Measurements from ENCODE around the gene INPPL1.

INPPL1 gene

DNA sequence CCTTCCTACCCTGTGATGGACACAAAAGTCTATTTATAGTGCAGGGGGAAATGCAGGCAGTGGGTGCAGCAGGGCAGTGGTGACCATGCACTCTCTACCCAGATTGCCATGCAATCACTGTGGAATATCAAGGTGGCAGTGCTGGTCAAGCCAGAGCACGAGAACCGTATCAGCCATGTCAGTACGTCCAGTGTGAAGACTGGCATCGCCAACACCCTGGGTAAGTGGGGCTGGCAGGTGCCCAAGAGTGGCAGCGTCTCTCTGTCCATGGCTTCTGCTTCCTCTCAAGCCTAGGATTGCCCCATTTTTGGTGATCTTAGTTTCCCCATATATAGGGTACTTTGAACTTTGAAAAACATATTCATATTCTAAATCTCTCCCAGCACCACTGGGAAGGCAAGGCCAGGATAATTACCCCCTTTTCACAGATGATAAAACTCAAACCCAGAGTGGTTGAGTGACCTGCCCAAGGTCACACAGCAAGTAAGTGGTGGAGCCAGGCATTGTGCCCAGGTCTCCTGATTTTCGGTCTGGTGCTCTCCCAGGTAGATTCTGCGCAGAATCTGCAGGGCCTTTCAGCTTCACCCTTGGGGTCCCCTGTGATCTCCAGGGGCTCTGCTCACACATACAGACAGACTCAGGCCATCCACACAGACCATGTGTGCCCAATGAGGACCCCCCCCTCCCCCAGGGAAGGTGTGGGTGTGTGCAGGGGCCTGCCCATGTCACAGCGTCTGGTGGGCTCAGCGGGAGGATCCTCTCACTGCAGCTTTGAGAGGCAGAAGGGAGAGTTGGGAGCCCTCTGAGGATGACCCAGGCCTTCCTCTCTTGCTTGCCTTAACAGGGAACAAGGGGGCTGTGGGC is 7.1 kb downstream of the INPPL1 start:
- DNase-seq (ENCODE audit: low read depth, low spot score) = no peak
- H3K4me3 ChIP-seq (ENCODE audit: low read depth, low read length) = no peak overlapping the region
- TF ChIP-seq, protein P1, sequence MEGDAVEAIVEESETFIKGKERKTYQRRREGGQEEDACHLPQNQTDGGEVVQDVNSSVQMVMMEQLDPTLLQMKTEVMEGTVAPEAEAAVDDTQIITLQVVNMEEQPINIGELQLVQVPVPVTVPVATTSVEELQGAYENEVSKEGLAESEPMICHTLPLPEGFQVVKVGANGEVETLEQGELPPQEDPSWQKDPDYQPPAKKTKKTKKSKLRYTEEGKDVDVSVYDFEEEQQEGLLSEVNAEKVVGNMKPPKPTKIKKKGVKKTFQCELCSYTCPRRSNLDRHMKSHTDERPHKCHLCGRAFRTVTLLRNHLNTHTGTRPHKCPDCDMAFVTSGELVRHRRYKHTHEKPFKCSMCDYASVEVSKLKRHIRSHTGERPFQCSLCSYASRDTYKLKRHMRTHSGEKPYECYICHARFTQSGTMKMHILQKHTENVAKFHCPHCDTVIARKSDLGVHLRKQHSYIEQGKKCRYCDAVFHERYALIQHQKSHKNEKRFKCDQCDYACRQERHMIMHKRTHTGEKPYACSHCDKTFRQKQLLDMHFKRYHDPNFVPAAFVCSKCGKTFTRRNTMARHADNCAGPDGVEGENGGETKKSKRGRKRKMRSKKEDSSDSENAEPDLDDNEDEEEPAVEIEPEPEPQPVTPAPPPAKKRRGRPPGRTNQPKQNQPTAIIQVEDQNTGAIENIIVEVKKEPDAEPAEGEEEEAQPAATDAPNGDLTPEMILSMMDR (IDR thresholded peaks at IDR 0.05; ENCODE audit: insufficient read depth, low read length, missing control alignments) = no peak
- ChIA-PET CTCF (no interaction called here), POLR2A (interaction anchor here (0.5 kb wide), 1 partner anchor 9 kb away, joined by 3 read pairs; no protein-coding TSS in a partner anchor)

DNA sequence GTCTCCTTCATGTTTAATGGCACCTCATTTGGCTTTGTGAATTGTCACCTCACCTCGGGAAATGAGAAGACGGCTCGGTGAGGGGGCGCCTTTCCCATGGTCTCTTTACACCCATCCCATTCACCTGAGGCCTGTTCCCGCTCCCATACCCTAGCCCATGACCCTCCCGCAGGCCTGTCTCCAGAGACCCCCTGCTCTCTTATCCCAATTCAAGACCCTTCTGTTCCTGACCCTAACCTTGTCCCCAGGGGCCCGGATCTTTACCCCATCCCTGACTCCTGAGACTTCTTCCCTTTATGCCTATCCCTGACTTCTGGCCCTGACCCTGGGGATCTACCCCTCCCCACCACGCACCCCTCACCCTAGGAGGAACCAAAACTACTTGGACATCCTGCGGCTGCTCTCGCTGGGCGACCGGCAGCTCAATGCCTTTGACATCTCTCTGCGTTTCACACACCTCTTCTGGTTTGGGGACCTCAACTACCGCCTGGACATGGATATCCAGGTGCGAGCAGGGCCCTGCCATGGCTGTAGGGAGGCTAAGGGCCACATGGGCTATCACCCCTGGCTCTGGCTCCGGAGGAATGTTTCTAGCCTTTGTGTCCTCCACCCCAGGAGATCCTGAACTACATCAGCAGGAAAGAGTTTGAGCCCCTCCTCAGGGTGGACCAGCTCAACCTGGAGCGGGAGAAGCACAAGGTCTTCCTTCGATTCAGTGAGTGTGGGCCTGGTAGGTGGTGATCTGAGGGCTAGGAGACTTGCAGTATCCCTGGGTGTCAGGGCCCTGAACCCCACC is 7.9 kb downstream of the INPPL1 start:
- CTCF ChIA-PET = no interaction called here
- no peak for DNase-seq (ENCODE audit: low read depth, low spot score)
- POLR2A ChIA-PET = no interaction called here
- TF ChIP-seq, protein P1 (IDR thresholded peaks at IDR 0.05; ENCODE audit: insufficient read depth, low read length, missing control alignments) = no peak
- no peak overlapping the region for H3K4me3 ChIP-seq (ENCODE audit: low read depth, low read length)

DNA sequence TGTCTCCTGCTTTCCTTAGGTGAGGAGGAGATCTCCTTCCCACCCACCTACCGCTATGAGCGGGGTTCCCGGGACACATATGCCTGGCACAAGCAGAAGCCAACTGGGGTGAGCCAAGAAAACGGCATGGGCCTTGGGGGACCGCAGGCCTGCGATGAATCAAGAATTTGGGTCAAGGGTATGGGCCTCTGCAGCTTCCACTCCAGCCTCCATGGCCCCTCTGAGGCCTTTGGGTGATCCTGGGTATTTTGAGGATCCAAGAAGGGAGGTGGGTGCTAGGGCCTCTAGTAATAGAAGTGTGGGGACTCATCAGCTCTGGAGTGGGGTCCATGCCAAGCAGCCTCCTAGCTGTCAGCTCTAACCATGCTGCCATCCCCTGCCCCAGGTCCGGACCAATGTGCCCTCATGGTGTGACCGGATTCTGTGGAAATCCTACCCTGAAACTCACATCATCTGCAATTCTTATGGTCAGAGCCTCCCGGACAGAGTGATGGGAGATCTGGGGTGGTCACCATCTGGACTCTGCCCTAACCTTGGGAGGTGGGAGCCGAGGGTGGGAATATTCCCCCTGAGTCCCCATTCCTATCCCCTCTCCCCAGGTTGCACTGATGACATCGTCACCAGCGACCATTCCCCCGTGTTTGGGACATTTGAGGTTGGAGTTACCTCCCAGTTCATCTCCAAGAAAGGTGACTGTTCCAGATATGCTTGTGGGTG is 8.6 kb downstream of the INPPL1 start:
- TF ChIP-seq, protein P1 (IDR thresholded peaks at IDR 0.05; ENCODE audit: insufficient read depth, low read length, missing control alignments) = no peak
- DNase-seq (ENCODE audit: low read depth, low spot score) = no peak
- POLR2A ChIA-PET = no interaction called here
- H3K4me3 ChIP-seq (ENCODE audit: low read depth, low read length) = no peak overlapping the region
- CTCF ChIA-PET = no interaction called here

DNA sequence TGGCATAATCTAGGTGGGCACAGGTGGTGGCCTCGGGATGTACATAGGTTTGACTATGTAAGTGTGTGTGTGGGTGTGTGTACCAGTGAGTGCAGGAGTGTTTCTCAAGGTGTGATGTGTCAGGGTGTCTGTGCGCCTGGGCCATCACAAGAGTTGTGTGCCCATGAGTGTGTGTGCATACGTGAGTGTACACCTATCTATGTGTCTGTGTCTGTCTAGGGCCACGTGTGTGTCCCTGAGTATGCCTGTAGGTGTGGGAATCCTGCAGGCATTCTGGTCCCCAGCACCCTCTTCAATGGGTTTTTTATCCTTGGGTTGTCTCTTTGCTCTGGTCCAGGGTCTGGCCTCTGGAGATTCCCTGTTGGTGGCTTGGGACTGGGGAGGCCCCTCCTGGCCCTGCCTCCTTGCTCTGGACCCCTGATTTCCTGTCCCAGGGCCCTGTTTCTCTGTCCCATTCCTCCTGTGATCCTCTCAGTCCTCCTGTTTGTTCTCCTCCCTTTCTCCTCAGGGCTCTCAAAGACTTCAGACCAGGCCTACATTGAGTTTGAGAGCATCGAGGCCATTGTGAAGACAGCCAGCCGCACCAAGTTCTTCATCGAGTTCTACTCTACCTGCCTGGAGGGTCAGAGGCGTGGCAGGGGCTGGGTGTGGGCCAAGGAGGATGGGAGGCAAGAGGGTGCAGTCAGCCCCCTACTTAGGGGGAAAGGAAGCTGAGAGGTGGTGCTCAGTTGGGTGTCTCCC is 9.4 kb downstream of the INPPL1 start:
- TF ChIP-seq, protein P1 (IDR thresholded peaks at IDR 0.05; ENCODE audit: insufficient read depth, low read length, missing control alignments) = no peak
- POLR2A ChIA-PET = interaction anchor here (0.6 to 0.7 kb wide), 2 partner anchors 176 to 180 kb away, joined by 4 to 5 read pairs; no protein-coding TSS in a partner anchor
- DNase-seq (ENCODE audit: low read depth, low spot score) = no peak
- CTCF ChIA-PET = interaction anchor here (1.3 to 5.9 kb wide), 3 partner anchors 8 to 209 kb away, joined by 6 to 76 read pairs (median 15); partner anchors contain the start of gene INPPL1
- H3K4me3 ChIP-seq (ENCODE audit: low read depth, low read length) = no peak overlapping the region

DNA sequence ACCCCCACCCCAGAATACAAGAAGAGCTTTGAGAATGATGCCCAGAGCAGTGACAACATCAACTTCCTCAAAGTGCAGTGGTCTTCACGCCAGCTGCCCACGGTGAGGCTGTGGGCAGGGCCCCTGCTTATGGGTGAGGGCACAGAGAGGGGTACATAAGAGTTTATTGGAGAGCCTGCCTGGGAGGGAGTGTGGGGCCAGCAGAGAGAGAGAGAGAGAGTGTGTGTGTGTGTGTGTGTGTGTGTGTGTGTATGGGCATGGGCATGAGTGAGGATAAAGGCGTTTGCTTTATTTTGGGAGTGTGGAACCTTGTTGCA is 9.9 kb downstream of the INPPL1 start:
- TF ChIP-seq, protein P1 (IDR thresholded peaks at IDR 0.05; ENCODE audit: insufficient read depth, low read length, missing control alignments) = no peak
- ChIA-PET CTCF (interaction anchor here (0.9 to 5.9 kb wide), 4 partner anchors 8 to 210 kb away, joined by 3 to 76 read pairs (median 10); partner anchors contain the start of gene INPPL1), POLR2A (interaction anchor here (0.6 to 0.7 kb wide), 2 partner anchors 177 to 179 kb away, joined by 4 to 5 read pairs; no protein-coding TSS in a partner anchor)
- H3K4me3 ChIP-seq (ENCODE audit: low read depth, low read length) = no peak overlapping the region
- DNase-seq (ENCODE audit: low read depth, low spot score) = no peak
